PC-9 (cell line): ENCODE results near the gene ZNF816.
"Not testable (repeated sequence)": the region's sequence is repeated elsewhere in the genome, so short reads cannot be mapped to it uniquely, and the experiment has no call there.

ENCODE experiments used
- EZH2 ChIP-seq: fragments of 200-600 bp; sonication (generic); IDR thresholded peaks from 2 replicates; pipeline ENCODE4 v1.8.0; 2017; ENCODE audit warnings: antibody characterized with exemption, low read depth
- TF ChIP-seq, protein P1 (sequence below): fragments of 200-600 bp; sonication (generic); conservative IDR thresholded peaks from 2 replicates; pipeline ENCODE4 v1.6.1; 2017; ENCODE audit warnings: mixed run types, antibody characterized with exemption, mild to moderate bottlenecking, moderate library complexity

DNA sequence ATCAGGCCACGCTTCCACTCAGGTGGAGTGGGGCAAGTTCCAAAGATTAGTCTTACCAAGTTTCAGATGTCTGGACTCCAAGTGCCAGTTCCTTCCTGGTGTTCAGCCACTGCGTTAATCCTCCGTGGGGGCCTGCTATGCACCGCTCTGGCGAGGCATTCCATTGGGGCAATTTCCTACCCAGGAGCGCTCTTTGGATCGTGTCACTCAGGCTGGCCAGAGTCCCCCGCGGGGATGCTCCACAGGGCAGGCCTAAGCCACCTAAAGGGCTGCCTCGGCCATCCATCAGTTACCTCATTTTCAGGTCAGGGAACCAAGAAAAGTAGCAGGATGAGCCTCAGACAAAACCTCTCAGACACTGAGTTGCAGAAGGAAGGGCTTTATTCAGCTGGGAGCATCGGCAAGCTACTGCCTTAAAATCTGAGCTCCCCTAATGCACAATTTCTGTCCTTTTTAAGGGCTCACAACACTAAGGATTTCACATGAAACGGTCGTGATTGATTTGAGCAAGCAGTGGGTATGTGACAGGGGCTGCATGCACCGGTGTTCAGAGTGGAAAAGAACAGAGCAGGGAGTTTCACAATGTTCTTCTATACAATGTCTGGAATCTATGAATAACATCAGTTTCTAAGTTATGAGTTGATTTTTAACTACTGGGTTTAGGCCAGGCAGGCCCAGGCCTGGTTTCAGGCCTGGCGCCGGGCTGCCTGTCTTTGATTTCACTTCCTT is 58.5 kb downstream of the ZNF816 start:
- TF ChIP-seq, protein P1, sequence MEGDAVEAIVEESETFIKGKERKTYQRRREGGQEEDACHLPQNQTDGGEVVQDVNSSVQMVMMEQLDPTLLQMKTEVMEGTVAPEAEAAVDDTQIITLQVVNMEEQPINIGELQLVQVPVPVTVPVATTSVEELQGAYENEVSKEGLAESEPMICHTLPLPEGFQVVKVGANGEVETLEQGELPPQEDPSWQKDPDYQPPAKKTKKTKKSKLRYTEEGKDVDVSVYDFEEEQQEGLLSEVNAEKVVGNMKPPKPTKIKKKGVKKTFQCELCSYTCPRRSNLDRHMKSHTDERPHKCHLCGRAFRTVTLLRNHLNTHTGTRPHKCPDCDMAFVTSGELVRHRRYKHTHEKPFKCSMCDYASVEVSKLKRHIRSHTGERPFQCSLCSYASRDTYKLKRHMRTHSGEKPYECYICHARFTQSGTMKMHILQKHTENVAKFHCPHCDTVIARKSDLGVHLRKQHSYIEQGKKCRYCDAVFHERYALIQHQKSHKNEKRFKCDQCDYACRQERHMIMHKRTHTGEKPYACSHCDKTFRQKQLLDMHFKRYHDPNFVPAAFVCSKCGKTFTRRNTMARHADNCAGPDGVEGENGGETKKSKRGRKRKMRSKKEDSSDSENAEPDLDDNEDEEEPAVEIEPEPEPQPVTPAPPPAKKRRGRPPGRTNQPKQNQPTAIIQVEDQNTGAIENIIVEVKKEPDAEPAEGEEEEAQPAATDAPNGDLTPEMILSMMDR: not testable (repeated sequence)
- not testable (repeated sequence) for TF ChIP-seq EZH2
